HG03558 (cell line): Measurements from ENCODE around the gene RERE.

ENCODE experiments used
- ATAC-seq: cut with Tn5 transposase; IDR thresholded peaks from one replicate; pipeline ENCODE4 v1.9.1; 2021; ENCODE audit warnings: moderate number of reproducible peaks; ENCODE audit not compliant: unreplicated experiment; ENCODE audit errors: extremely low read depth

The RERE gene

GRCh38 chr1:8659593-8659992 lies 157.8 kb downstream of the RERE start:
- no peak for ATAC-seq

- no peak for ATAC-seq
Observed at GRCh38 chr1:8653878-8654277, 163.6 kb downstream of the RERE start.

GRCh38 chr1:8652467-8653046 lies 164.9 kb downstream of the RERE start:
- no peak for ATAC-seq

GRCh38 chr1:8651962-8652361 lies 165.5 kb downstream of the RERE start:
- no peak for ATAC-seq

GRCh38 chr1:8651236-8651890 lies 166.1 kb downstream of the RERE start:
- ATAC-seq: no peak

- no peak for ATAC-seq
Observed at GRCh38 chr1:8649875-8650274, 167.6 kb downstream of the RERE start.

GRCh38 chr1:8649027-8649426 lies 168.4 kb downstream of the RERE start:
- ATAC-seq: no peak

- no peak for ATAC-seq
Observed at GRCh38 chr1:8646996-8647395, 170.4 kb downstream of the RERE start.

- ATAC-seq: no peak
Observed at GRCh38 chr1:8646189-8646588, 171.3 kb downstream of the RERE start.

- ATAC-seq: no peak
Observed at GRCh38 chr1:8643542-8644536, 173.6 kb downstream of the RERE start.

- ATAC-seq: no peak
Observed at GRCh38 chr1:8642114-8642513, 175.3 kb downstream of the RERE start.

GRCh38 chr1:8641377-8641997 lies 176.0 kb downstream of the RERE start:
- no peak for ATAC-seq

- ATAC-seq: no peak
Observed at GRCh38 chr1:8640950-8641349, 176.5 kb downstream of the RERE start.

- no peak for ATAC-seq
Observed at GRCh38 chr1:8639148-8639547, 178.3 kb downstream of the RERE start.

- ATAC-seq: no peak
Observed at GRCh38 chr1:8633741-8634501, 183.5 kb downstream of the RERE start.

GRCh38 chr1:8632102-8632501 lies 185.3 kb downstream of the RERE start:
- ATAC-seq: no peak

GRCh38 chr1:8631163-8631562 lies 186.3 kb downstream of the RERE start:
- no peak for ATAC-seq

- peak; percentile 67 for ATAC-seq
Observed at GRCh38 chr1:8629241-8630091, 188.0 kb downstream of the RERE start.

- no peak for ATAC-seq
Observed at GRCh38 chr1:8628606-8629005, 188.8 kb downstream of the RERE start.
